Kidney epithelial cell (primary cell): Measurements from ENCODE around the gene RAD51B. TPM values are rescaled to one million over a fixed set of nuclear protein-coding genes. Genes with fewer than 3 reads are reported as not detected.

Experiments used
- DNase-seq: peaks from one replicate; pipeline ENCODE4 v3.0.0-alpha.2; 2010; ENCODE audit warnings: low read depth
- H3K27me3 ChIP-seq: 2 replicates; pipeline ENCODE4 v1.6.0; 2011; ENCODE audit warnings: low read length; ENCODE audit not compliant: control insufficient read depth, insufficient read depth
- H3K36me3 ChIP-seq: 2 replicates; pipeline ENCODE4 v1.5.1; 2011; ENCODE audit warnings: low read length; ENCODE audit not compliant: control insufficient read depth, insufficient read depth
- H3K4me3 ChIP-seq: 2 replicates; pipeline ENCODE4 v1.5.1; 2011; ENCODE audit warnings: low read depth, mild to moderate bottlenecking, control low read depth, low read length
- total RNA-seq: library from RNA; depleted of rRNA; stranded (reverse); fragments of >200 nt; gene quantifications from 2 replicates; pipeline ENCODE4 v1.2.3, GENCODE V29; 2015
- TF ChIP-seq, protein P1 (sequence below): IDR thresholded peaks from 2 replicates; pipeline ENCODE4 v1.5.1; 2011; ENCODE audit warnings: mild to moderate bottlenecking, moderate library complexity, low read length, control low read depth, inconsistent platforms; ENCODE audit not compliant: insufficient read depth, poor library complexity, severe bottlenecking

Gene RAD51B
- total RNA-seq, 1 donor from 2014 or later: 9.5 TPM

DNA sequence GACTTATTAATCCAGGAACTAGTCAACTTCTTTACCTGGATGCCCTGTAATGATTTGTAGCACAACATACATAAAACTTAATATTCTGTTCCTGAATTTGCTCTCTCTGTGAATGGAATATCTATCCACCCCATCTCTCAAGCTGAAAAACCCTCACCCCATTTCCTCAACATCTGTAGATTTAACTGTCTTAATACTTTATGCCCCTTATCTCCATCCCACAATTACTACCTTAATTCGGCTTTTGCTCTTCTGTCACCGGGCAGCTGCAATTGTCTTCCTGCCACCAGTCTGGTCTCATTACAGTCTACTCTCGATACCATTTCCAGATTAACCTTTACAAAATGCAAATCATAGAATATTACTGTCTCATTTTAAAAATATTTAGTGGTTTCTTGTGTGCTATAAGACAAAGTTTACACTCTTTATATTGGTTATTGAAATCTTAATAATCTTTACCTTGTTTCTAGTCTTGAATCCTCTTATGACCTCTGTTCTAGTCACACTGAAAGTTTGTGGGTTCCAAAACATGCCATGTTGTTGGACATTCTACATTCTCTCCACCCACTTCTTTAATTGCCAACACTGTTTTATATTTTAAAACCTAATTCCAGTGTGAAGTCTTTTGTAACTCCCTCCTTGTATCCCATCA is 347.3 kb downstream of the RAD51B start:
- Histone ChIP-seq H3K36me3 (no peaks in the 10 kb centered on the region), H3K27me3 (no peaks in the 10 kb centered on the region), H3K4me3 (no peak overlapping the region)
- TF ChIP-seq, protein P1, sequence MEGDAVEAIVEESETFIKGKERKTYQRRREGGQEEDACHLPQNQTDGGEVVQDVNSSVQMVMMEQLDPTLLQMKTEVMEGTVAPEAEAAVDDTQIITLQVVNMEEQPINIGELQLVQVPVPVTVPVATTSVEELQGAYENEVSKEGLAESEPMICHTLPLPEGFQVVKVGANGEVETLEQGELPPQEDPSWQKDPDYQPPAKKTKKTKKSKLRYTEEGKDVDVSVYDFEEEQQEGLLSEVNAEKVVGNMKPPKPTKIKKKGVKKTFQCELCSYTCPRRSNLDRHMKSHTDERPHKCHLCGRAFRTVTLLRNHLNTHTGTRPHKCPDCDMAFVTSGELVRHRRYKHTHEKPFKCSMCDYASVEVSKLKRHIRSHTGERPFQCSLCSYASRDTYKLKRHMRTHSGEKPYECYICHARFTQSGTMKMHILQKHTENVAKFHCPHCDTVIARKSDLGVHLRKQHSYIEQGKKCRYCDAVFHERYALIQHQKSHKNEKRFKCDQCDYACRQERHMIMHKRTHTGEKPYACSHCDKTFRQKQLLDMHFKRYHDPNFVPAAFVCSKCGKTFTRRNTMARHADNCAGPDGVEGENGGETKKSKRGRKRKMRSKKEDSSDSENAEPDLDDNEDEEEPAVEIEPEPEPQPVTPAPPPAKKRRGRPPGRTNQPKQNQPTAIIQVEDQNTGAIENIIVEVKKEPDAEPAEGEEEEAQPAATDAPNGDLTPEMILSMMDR: no peak
- DNase-seq: no peak

DNA sequence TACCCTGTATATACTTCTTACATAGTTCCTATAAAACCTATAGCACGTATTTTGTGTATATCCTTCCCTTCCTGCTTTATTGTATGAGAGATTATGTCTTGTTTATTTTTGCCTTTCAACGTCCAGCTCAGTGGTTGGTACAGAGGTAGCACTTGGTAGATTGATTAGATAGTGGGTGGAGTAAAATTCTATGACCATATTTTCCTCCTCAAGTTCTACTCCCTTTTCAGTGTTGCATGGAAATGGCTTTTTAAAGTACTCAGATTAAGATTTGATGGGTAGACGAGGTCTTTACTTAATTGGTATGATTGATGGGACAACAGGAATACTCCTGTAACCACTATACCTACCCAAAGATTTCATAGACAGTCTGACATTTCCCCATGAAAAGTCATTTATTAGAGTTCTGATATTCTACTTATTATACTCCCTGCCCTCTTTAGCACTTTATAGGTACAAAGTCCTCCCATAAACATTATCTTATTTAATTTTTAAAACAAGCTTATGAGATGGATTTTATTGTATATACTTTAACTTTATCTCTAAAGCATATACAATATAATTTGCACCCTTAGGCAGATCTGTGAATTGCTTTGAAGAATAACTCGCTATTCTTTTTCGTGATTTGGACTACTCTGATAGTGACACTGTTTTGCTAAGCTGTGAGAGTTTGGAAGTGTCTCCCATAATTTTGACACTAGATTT is 348.0 kb downstream of the RAD51B start:
- TF ChIP-seq, protein P1: no peak
- DNase-seq: no peak
- Histone ChIP-seq H3K4me3 (no peak overlapping the region), H3K36me3 (no peaks in the 10 kb centered on the region), H3K27me3 (no peaks in the 10 kb centered on the region)

DNA sequence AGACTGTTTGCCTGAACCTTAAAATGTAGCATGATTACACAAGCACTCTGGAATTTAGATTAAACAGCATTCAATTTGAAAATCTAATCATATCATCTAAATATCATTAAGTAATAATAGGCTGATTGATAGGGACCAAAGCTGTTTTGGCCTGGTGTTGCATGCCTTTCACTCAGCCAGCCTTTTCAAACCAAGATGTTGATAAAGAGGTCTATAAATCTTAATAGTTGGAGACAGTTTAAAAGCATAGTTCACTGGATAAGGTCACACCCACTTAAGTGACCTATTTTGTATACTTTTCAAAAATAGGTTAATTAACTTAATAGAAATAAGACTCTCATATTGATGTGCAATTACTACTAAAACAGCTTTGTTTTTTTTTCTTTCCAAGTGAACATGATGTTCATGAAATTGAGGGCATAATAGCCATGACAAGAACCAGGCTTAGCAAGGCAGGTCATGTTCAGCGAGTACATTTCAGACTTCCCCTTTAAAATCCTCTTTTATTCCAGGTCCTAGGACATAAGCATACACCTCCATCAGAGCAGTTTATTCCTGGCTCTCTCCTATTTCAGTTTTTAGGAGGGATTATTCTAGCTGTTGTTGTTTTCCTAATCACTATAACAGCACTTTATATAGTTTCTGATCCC is 349.0 kb downstream of the RAD51B start:
- DNase-seq: no peak
- H3K4me3 ChIP-seq: no peak overlapping the region
- H3K27me3 ChIP-seq: no peaks in the 10 kb centered on the region
- TF ChIP-seq, protein P1: no peak
- H3K36me3 ChIP-seq: no peaks in the 10 kb centered on the region

DNA sequence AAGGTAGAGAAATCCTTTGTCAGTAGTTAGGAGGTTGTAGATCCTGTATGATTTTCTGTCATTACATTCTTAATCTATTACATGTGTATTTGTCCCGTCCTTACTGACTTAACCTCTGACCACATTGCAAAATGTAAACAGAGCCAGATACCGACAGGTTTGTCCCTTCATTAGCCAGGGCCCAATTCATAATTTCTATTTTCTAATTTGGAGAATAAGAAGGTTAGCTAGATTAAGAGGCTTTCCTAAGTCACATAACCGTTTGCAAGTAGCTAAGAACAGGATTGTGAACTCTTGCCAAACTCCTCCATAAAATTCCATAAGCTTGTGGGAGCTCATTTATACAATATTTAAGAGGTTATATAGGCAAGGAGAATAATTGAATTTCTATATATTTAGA is 352.6 kb downstream of the RAD51B start:
- TF ChIP-seq, protein P1: no peak
- Histone ChIP-seq H3K4me3 (no peak overlapping the region), H3K27me3 (no peaks in the 10 kb centered on the region), H3K36me3 (no peaks in the 10 kb centered on the region)
- DNase-seq: no peak

DNA sequence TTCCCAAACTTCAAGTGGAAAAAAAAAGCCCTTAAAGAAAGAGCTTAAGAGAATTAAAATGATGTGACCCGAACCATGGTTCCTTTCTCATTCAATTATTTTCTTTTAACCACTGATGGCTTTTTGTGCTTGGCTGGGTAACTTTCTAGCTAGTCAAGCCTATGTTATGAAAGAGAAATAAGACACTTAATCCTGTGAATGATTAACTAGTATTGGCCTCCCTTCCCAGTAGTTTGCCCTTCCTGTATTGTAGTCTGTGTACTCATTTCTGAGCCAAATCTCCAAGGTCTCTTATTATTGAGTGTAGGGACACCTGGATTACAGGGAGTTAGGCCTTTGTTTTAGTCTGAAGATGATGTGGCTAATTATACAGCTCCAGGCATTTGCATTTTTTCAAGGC is 353.0 kb downstream of the RAD51B start:
- TF ChIP-seq, protein P1: no peak
- H3K4me3 ChIP-seq: no peak overlapping the region
- DNase-seq: peak; percentile 93
- no peaks in the 10 kb centered on the region for H3K27me3 ChIP-seq
- no peaks in the 10 kb centered on the region for H3K36me3 ChIP-seq
